ENCODE measurements around the gene SLC27A5. TPM values are rescaled to one million over a fixed set of nuclear protein-coding genes. Genes with fewer than 3 reads are reported as not detected.
A peak's percentile ranks its signal among the peaks of the same experiment; 100 is the strongest.

The SLC27A5 gene
- total and polyA plus RNA-seq, 2 of the 13 experiments (the other 11 are each of a cell fraction or from before 2014, with no cell fraction given) = 30.3 to 40.2 TPM

DNA sequence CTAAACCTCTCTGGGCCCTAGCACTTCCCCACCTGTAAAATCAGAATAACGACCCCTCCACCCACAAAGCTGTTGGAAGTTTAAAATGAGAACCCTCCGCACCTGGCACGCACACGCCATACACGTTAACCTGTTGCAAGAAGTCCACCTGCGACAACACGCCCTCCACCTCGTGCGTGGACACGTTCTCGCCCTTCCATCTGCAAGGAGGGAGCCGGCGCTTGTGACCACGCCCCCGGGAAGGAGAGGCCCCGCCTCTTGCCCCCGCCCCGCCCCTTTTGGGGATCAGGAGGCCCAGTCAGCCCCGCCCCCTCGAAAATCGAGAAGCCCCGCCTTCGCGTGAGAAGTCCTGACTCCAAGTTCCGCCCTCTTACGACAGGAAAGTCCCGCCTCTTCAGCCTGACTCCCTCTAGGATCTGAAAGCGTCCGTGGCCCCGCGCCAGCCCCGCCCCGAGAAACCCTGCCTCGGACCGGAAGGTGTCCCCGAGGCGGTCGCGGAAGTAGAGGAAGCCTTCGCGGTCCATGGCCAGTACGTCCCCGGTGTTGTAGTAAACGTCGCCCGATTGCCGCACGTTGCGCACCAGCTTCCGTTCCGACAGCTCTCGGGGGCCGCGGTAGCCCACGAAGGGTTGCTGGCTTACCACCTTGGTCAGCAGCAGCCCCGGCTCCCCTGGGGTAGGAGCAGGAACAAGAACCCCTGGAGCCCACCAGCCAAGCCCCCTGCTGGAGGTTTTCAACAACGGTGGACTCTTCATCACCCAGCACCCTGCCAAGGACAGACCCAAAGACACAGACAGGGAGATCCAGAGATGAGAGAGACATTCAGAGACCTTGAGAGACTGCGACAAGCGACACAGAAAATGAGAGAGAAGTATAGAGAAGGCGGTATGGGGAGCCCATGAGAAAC lies 12.5 kb downstream of the SLC27A5 start (continued):
- TF ChIP-seq, protein P1, sequence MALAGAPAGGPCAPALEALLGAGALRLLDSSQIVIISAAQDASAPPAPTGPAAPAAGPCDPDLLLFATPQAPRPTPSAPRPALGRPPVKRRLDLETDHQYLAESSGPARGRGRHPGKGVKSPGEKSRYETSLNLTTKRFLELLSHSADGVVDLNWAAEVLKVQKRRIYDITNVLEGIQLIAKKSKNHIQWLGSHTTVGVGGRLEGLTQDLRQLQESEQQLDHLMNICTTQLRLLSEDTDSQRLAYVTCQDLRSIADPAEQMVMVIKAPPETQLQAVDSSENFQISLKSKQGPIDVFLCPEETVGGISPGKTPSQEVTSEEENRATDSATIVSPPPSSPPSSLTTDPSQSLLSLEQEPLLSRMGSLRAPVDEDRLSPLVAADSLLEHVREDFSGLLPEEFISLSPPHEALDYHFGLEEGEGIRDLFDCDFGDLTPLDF (CRISPR knock-in tag; IDR thresholded peaks at IDR 0.05) = no peak
- TF ChIP-seq PHF21A (CRISPR knock-in tag; IDR thresholded peaks at IDR 0.05) = peak; percentile 62; the same call in 1 of the 2 replicates
- no peak for TF ChIP-seq ZNF121 (CRISPR knock-in tag; IDR thresholded peaks at IDR 0.05)
- no peak for TF ChIP-seq IRX3 (CRISPR knock-in tag; IDR thresholded peaks at IDR 0.05; ENCODE audit: borderline replicate concordance, low read depth)
- peak; percentile 97 for TF ChIP-seq CBX5 (CRISPR knock-in tag; IDR thresholded peaks at IDR 0.05; ENCODE audit: borderline replicate concordance)
- peak; percentile 97 for TF ChIP-seq SP4 (CRISPR knock-in tag; IDR thresholded peaks at IDR 0.05)
- peak; percentile 84 for TF ChIP-seq DMAP1 (CRISPR knock-in tag; IDR thresholded peaks at IDR 0.05)
- TF ChIP-seq, protein P2, sequence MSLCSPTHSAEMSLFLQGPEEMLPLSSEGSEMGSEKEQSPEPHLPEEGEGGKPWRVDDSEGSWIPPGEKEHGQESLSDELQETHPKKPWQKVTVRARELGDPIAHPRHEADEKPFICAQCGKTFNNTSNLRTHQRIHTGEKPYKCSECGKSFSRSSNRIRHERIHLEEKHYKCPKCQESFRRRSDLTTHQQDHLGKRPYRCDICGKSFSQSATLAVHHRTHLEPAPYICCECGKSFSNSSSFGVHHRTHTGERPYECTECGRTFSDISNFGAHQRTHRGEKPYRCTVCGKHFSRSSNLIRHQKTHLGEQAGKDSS (CRISPR knock-in tag; IDR thresholded peaks at IDR 0.05; ENCODE audit: borderline replicate concordance, low read depth) = peak; percentile 91
- peak; percentile 47 for TF ChIP-seq ZSCAN9 (CRISPR knock-in tag; IDR thresholded peaks at IDR 0.05; ENCODE audit: borderline replicate concordance)
- peak; percentile 94 for TF ChIP-seq SPEN (CRISPR knock-in tag; IDR thresholded peaks at IDR 0.05; ENCODE audit: low read depth)
- 0 out of 2 replicates have a peak, but pooled peaks have one; percentile 20 for TF ChIP-seq ZNF605 (CRISPR knock-in tag; IDR thresholded peaks at IDR 0.05)
- TF ChIP-seq, protein P3, sequence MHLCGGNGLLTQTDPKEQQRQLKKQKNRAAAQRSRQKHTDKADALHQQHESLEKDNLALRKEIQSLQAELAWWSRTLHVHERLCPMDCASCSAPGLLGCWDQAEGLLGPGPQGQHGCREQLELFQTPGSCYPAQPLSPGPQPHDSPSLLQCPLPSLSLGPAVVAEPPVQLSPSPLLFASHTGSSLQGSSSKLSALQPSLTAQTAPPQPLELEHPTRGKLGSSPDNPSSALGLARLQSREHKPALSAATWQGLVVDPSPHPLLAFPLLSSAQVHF (CRISPR knock-in tag; IDR thresholded peaks at IDR 0.05) = no peak
- TF ChIP-seq, protein P4, sequence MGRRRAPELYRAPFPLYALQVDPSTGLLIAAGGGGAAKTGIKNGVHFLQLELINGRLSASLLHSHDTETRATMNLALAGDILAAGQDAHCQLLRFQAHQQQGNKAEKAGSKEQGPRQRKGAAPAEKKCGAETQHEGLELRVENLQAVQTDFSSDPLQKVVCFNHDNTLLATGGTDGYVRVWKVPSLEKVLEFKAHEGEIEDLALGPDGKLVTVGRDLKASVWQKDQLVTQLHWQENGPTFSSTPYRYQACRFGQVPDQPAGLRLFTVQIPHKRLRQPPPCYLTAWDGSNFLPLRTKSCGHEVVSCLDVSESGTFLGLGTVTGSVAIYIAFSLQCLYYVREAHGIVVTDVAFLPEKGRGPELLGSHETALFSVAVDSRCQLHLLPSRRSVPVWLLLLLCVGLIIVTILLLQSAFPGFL (CRISPR knock-in tag; IDR thresholded peaks at IDR 0.05) = no peak
- peak; percentile 79; the same call in 1 of the 3 replicates for TF ChIP-seq MXI1 (IDR thresholded peaks at IDR 0.05; ENCODE audit: borderline replicate concordance, low read depth, low read length)
- peak; percentile 83 for TF ChIP-seq ESRRA (CRISPR knock-in tag; IDR thresholded peaks at IDR 0.05; ENCODE audit: low read depth)
- peak; percentile 66; the same call in 1 of the 2 replicates for TF ChIP-seq FOXJ3 (CRISPR knock-in tag; IDR thresholded peaks at IDR 0.05; ENCODE audit: borderline replicate concordance)
- no peak for TF ChIP-seq HNF4G (IDR thresholded peaks at IDR 0.05; ENCODE audit: borderline replicate concordance, low read depth, low read length)
- TF ChIP-seq HNF4G (CRISPR knock-in tag; IDR thresholded peaks at IDR 0.05; ENCODE audit: borderline replicate concordance, low read depth) = peak; percentile 67
- peak; percentile 98 for TF ChIP-seq KAT8 (CRISPR knock-in tag; IDR thresholded peaks at IDR 0.05)
- TF ChIP-seq SOX13 (IDR thresholded peaks at IDR 0.05) = no peak
- peak in 1 of 2 experiments; percentile 44; a peak in 1 of 4 replicates for TF ChIP-seq SOX13 (CRISPR knock-in tag; conservative IDR thresholded peaks at IDR 0.05 in 1 of 2, IDR thresholded peaks at IDR 0.05 in 1 of 2)
- TF ChIP-seq ZNF230 (CRISPR knock-in tag; IDR thresholded peaks at IDR 0.05) = no peak
- TF ChIP-seq RBFOX2 (IDR thresholded peaks at IDR 0.05; ENCODE audit: low read depth, low read length) = peak; percentile 85
- peak; percentile 74; the same call in 1 of the 2 replicates for TF ChIP-seq ZFX (CRISPR knock-in tag; IDR thresholded peaks at IDR 0.05; ENCODE audit: low read depth)
- TF ChIP-seq, protein P5, sequence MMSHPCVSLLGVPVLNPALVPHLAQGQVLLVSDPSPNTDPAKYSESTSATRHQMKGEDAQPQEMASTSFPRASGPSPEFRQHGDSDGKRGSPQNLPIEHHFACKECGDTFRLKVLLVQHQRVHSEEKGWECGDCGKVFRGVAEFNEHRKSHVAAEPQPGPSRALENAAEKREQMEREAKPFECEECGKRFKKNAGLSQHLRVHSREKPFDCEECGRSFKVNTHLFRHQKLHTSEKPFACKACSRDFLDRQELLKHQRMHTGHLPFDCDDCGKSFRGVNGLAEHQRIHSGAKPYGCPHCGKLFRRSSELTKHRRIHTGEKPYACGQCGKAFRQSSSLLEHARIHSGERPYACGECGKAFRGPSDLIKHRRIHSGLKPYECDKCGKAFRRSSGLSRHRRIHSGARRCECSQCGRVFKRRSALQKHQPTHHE (CRISPR knock-in tag; IDR thresholded peaks at IDR 0.05; ENCODE audit: borderline replicate concordance) = peak; percentile 65; the same call in 1 of the 2 replicates

Measured in HepG2 (cell line).